GM18951 (cell line): Measurements from ENCODE around the gene SLC36A1.

Experiments
- POLR2A ChIP-seq: IDR thresholded peaks from 4 replicates; pipeline ENCODE4 v1.6.1; 2011; ENCODE audit warnings: mild to moderate bottlenecking; ENCODE audit not compliant: insufficient read length, insufficient read depth; ENCODE audit errors: extremely low read depth
- in situ Hi-C: fragments of 300-500 bp; cut with MboI; formaldehyde crosslinking; loops from one replicate; pipeline ENCODE4 v1.12.0; 2022; ENCODE audit warnings: low sequenced_read_pairs, mixed read lengths, inconsistent platforms; ENCODE audit not compliant: unreplicated experiment

Gene SLC36A1

DNA sequence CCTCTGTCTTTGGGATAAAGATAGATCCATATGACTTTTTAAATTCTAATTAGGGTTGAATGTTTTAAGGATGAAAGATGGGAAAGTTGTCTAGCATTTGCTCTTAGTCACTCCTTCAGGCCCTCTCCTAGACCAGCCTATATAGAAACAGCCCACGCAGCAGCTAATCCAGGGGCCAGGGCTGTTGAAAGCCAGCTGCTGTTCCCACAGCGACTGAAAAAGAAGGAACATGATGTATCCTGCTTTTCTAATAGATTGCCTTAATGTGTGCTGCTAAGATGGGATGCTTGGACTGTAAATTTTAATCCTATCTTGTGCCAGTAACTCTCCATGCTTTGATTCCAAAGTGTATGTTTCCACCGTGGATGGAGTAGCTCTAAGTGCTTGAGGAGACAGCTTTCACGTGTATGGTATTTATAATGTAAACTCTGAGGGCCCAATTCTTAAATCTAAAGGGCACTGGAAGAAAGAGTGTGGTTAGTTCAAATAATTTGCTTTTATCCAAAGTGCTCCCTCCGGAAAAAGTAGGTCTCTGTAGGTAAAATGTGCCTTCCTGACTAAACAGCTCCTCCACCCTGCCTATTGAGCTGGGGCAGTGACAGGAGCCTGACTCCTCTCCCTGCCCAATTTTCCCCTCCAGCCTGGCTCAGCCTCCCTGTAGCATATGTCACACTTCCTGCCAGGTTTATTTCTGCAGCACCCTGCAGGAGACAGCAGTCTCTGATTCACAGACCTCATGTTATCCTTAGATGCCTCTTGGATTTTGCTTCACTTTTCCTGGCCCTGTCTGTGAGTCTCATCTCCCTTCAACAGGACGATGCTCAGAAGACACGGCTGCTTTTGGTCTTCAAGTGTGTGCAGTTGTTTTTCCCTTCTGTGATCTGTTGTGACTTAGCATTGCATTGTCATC, 33.2 kb downstream of the SLC36A1 start:
- in situ Hi-C loops = no loop called here
- no peak for TF ChIP-seq POLR2A

DNA sequence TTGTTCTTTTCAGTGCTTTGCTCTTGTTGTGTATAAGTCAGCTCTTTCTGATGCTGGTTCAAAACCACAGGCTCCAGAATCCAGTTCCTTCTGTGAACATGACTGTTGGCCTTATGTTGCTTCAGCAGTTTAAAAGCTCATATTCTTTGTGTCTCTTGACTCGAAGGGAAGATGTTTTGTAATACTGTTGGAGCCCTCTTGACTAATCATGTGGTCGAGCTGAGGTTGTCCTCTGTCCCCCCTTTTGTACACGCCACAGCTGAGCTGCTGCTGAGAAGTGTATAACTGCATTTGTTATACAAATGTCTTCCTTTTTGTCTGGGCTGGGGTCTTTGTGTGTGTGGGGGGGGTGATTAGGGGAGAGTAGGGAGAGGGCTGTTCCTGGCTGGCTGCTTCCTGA, 35.8 kb downstream of the SLC36A1 start:
- no peak for TF ChIP-seq POLR2A
- in situ Hi-C loops = no loop called here

GRCh38 chr5:151483647-151484046, 36.2 kb downstream of the SLC36A1 start:
- no peak for TF ChIP-seq POLR2A
- in situ Hi-C loops = no loop called here

DNA sequence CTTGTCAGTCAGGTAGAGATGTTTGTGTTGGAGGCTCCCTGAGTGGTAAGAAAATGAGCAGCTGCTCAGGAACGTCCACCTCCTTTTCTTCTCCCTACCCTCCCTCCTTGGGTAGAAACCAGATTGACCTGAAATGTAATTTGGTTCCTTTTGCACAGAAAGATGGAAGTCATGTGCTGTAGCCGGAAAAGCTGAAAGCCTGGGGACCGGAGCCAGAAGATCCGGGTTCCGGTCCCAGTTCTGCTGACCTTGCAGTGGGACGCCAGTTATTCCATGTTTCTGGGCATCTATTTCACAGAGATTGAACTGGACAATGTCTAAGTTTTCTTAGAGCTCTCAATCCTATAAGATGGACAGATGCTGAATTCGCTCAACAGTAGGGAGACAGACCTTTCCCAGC, 40.1 kb downstream of the SLC36A1 start:
- in situ Hi-C loops = no loop called here

GRCh38 chr5:151490627-151491026, 43.2 kb downstream of the SLC36A1 start:
- in situ Hi-C loops = no loop called here
- TF ChIP-seq POLR2A = no peak

More for the DNA sequence above, 40.1 kb downstream of the SLC36A1 start:
- no peak for TF ChIP-seq POLR2A

DNA sequence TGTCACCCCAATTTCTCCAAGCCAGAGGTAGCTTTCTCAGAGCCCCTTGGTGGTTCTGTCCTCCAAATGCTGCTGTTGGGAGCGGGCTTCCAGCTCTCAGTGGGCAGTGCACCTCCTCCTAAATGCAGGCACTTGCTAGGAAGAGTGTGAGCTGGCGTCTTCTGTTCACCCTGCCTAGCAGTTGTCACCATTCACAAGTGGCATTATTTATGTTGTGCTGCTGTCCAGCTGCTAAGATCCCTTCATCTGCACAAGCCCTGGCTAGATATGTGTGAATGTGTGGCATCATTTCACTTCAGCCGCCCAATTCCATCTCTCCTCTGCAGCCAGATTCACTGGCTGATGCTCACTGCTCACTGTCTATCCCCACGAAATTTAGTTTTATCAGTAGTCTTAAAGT, 43.7 kb downstream of the SLC36A1 start:
- no peak for TF ChIP-seq POLR2A
- in situ Hi-C loops = no loop called here

GRCh38 chr5:151492729-151493128, 45.3 kb downstream of the SLC36A1 start:
- TF ChIP-seq POLR2A = no peak
- in situ Hi-C loops = no loop called here

DNA sequence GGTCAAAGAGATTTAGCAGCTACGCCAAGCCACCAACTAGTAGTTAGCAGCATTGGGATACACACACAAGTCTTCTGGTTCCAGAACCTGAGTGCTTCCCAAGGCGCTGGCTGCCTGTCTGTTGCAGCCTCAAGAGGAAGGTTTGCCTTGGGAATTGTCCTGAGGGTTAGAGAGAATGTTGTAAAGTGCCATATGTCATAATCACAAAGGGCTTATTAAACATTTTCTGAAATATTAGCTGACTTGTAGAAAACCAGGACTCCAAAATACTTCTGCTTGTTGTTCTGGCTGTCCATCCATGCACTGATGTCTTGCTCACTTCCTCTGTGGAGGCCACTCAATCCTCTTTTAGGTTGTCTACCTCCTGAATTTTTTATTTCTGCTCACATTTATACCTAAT, 46.3 kb downstream of the SLC36A1 start:
- no peak for TF ChIP-seq POLR2A
- in situ Hi-C loops = no loop called here

DNA sequence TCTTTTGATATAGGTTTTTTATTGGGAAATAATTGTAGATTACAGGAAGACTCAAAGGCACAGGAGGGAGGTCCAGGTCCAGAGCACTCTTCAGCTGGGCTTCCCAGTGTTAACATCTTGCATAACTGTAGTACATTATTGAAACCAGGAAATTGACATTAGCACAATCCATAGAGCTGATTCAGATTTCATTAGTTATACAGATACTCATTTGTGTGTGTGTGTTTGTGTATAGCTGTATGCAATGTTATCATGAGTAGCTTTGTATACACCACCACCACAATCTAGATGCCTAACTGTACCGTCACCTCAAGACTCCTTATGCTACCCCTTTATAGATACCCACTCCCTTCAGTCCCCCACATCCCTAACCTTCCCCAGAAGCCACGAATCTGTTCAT, 47.9 kb downstream of the SLC36A1 start:
- TF ChIP-seq POLR2A = no peak
- in situ Hi-C loops = no loop called here

DNA sequence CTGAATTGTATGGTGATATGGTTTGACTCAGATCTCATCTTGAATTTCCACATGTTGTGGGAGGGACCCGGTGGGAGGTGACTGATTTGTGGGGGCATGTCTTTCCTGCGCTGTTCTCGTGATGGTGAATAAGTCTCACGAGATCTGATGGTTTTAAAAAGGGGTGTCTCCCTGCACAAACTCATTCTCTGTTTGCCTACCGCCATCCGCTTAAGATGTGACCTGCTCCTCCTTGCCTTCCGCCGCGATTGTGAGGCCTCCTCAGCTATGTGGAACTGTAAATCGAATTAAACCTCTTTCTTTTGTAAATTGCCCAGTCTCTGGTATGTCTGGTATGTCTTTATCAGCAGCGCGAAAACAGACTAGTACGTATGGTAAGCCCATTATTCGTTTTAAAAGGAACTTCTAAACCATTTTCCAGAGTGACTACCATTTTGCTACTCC, 48.7 kb downstream of the SLC36A1 start:
- in situ Hi-C loops = no loop called here
- TF ChIP-seq POLR2A = no peak

DNA sequence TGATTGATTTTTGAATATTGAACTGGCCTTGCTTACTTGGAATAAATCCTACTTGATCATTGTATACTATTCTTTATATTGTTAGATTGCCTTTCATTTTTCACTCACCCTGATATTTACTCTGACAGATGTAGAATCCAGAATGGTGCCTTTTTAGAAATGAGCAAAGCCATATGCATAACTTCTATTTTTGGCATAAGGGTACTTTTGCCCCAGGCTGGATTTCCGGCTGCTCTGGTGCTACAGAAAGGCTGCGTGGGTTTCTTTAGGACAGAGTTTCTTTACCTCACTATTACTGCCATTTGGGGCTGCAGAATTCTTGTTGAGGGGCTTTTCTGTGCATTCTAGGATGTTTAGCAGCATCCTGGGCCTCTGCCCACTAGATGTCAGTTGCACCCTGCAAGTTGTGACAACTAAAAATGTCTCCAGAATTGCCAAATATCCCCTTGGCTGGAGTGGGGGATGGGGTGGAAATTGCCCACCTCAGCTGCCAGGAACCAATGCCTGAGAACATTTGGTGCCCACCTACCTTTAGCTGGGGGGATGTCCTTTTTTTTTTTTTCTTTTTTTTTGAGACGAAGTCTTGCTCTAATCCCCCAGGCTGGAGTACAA, 50.1 kb downstream of the SLC36A1 start:
- in situ Hi-C loops = no loop called here
- TF ChIP-seq POLR2A = no peak

- no peak for TF ChIP-seq POLR2A
- in situ Hi-C loops = no loop called here
These were observed 51.2 kb downstream of the SLC36A1 start for GRCh38 chr5:151498395-151499155.

GRCh38 chr5:151499501-151500035, 52.2 kb downstream of the SLC36A1 start:
- in situ Hi-C loops = no loop called here
- TF ChIP-seq POLR2A = no peak
